ENCODE results near the gene RGS6. TPM values are rescaled to one million over a fixed set of nuclear protein-coding genes. Genes with fewer than 3 reads are reported as not detected.

Gene RGS6
- total and polyA plus RNA-seq, 2 experiments from 2014 or later: 0.86 to 0.95 TPM

- Histone ChIP-seq H3K4me3 (no peak overlapping the region), H3K27ac (no peak overlapping the region), H3K36me3 (no peaks in the 10 kb centered on the region), H3K9me3 (ENCODE audit: low read depth) (no peaks in the 10 kb centered on the region), H3K4me1 (ENCODE audit: low read depth) (peaks cover 7% of the 10 kb centered on the region), H3K27me3 (no peaks in the 10 kb centered on the region)
- no peak for DNase-seq (ENCODE audit: low read depth in 1 of 2, low spot score in 1 of 2)
- TF ChIP-seq CTCF (IDR thresholded peaks at IDR 0.05; ENCODE audit: low read depth, low read length): no peak
These were observed 571.0 kb downstream of the RGS6 start for GRCh38 chr14:72503271-72503670.

- Histone ChIP-seq H3K4me3 (no peak overlapping the region), H3K9me3 (ENCODE audit: low read depth) (no peaks in the 10 kb centered on the region), H3K4me1 (ENCODE audit: low read depth) (peaks cover 7% of the 10 kb centered on the region), H3K27ac (no peak overlapping the region), H3K36me3 (no peaks in the 10 kb centered on the region), H3K27me3 (no peaks in the 10 kb centered on the region)
- TF ChIP-seq CTCF (IDR thresholded peaks at IDR 0.05; ENCODE audit: low read depth, low read length): no peak
- peak in 1 of 2 donors; percentile 12 for DNase-seq (ENCODE audit: low read depth in 1 of 2, low spot score in 1 of 2)
These were observed 571.6 kb downstream of the RGS6 start for GRCh38 chr14:72503696-72504368.

- DNase-seq (ENCODE audit: low read depth in 1 of 2, low spot score in 1 of 2): no peak
- H3K36me3 ChIP-seq: no peaks in the 10 kb centered on the region
- H3K27ac ChIP-seq: no peak overlapping the region
- no peak for TF ChIP-seq CTCF (IDR thresholded peaks at IDR 0.05; ENCODE audit: low read depth, low read length)
- H3K27me3 ChIP-seq: no peaks in the 10 kb centered on the region
- no peak overlapping the region for H3K4me3 ChIP-seq
- no peaks in the 10 kb centered on the region for H3K9me3 ChIP-seq (ENCODE audit: low read depth)
- peaks cover 6% of the 10 kb centered on the region for H3K4me1 ChIP-seq (ENCODE audit: low read depth)
These were observed 578.3 kb downstream of the RGS6 start for GRCh38 chr14:72510566-72510965.

- Histone ChIP-seq H3K9me3 (ENCODE audit: low read depth) (no peaks in the 10 kb centered on the region), H3K36me3 (no peaks in the 10 kb centered on the region), H3K27me3 (no peaks in the 10 kb centered on the region), H3K27ac (no peak overlapping the region), H3K4me3 (no peak overlapping the region), H3K4me1 (ENCODE audit: low read depth) (peaks cover 6% of the 10 kb centered on the region)
- TF ChIP-seq CTCF (IDR thresholded peaks at IDR 0.05; ENCODE audit: low read depth, low read length): no peak
- no peak for DNase-seq (ENCODE audit: low read depth in 1 of 2, low spot score in 1 of 2)
These were observed 580.1 kb downstream of the RGS6 start for GRCh38 chr14:72512281-72512680.

- Histone ChIP-seq H3K4me1 (ENCODE audit: low read depth) (peaks cover 6% of the 10 kb centered on the region), H3K36me3 (no peaks in the 10 kb centered on the region), H3K27me3 (no peaks in the 10 kb centered on the region), H3K9me3 (ENCODE audit: low read depth) (no peaks in the 10 kb centered on the region), H3K27ac (no peak overlapping the region), H3K4me3 (no peak overlapping the region)
- DNase-seq (ENCODE audit: low read depth in 1 of 2, low spot score in 1 of 2): no peak
- TF ChIP-seq CTCF (IDR thresholded peaks at IDR 0.05; ENCODE audit: low read depth, low read length): no peak
These were observed 580.7 kb downstream of the RGS6 start for GRCh38 chr14:72512925-72513324.

Data from cardiac muscle cell (in vitro differentiated cells and primary cell).